22Rv1 (cell line): ENCODE results near the gene MYO5C.

Source experiments
- ZFX ChIP-seq: fragments of 450-650 bp; IDR thresholded peaks from 2 replicates; pipeline ENCODE4 v1.6.1; 2017; ENCODE audit warnings: antibody characterized with exemption, borderline replicate concordance
- TF ChIP-seq, protein P1 (sequence below): fragments of 450-650 bp; IDR thresholded peaks from 2 replicates; pipeline ENCODE4 v1.5.1; 2017; ENCODE audit warnings: mild to moderate bottlenecking

DNA sequence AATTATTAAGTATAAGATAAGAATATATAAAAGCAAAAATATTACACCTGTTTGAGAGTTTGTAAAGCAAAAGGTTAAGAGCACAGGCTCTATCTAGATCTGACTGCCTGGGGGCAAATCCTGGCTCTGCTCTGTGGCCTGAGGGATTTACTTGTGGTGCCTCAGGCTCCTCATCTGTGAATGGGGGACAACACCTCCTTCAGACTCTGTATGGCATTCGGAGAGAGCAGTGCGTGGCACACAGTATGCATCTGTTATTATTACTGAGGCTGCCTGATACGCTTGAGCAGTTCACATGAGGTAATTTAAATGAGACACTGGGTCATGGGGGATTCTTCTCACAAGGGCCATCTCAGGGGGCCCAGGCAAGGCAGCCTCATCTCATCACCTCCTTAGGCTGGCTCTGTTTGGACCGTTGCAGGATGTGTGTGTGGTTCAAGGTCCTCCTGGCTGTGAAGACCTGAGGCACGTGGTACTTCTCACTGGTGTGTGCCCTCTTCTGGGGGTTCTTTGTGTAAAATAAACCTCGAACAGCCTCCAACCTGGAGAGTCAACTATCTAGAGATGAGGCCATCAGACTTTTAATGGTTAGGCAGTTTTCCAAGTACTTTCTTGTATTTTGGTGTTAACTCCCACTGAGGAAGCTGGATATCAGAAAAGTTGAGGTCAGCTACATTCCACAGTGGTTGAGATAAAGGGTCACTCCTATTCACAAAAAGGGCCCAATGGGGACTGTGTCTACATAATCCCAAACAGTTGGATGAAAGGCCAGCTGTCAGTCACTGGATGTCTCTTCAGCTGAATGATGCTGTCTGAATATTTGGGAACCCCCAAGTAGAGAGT, 113.4 kb downstream of the MYO5C start:
- TF ChIP-seq, protein P1, sequence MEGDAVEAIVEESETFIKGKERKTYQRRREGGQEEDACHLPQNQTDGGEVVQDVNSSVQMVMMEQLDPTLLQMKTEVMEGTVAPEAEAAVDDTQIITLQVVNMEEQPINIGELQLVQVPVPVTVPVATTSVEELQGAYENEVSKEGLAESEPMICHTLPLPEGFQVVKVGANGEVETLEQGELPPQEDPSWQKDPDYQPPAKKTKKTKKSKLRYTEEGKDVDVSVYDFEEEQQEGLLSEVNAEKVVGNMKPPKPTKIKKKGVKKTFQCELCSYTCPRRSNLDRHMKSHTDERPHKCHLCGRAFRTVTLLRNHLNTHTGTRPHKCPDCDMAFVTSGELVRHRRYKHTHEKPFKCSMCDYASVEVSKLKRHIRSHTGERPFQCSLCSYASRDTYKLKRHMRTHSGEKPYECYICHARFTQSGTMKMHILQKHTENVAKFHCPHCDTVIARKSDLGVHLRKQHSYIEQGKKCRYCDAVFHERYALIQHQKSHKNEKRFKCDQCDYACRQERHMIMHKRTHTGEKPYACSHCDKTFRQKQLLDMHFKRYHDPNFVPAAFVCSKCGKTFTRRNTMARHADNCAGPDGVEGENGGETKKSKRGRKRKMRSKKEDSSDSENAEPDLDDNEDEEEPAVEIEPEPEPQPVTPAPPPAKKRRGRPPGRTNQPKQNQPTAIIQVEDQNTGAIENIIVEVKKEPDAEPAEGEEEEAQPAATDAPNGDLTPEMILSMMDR: no peak
- TF ChIP-seq ZFX: no peak
